SH-SY5Y (cell line): Measurements from ENCODE around the gene ITPR3.

Experiments
- GATA2 ChIP-seq: IDR thresholded peaks from 2 replicates; pipeline ENCODE4 v1.6.1; 2011; ENCODE audit warnings: mild to moderate bottlenecking, low read depth, low read length
- GATA3 ChIP-seq: IDR thresholded peaks from 2 replicates; pipeline ENCODE4 v1.6.1; 2011; ENCODE audit warnings: low read depth, mild to moderate bottlenecking, low read length, moderate library complexity

DNA sequence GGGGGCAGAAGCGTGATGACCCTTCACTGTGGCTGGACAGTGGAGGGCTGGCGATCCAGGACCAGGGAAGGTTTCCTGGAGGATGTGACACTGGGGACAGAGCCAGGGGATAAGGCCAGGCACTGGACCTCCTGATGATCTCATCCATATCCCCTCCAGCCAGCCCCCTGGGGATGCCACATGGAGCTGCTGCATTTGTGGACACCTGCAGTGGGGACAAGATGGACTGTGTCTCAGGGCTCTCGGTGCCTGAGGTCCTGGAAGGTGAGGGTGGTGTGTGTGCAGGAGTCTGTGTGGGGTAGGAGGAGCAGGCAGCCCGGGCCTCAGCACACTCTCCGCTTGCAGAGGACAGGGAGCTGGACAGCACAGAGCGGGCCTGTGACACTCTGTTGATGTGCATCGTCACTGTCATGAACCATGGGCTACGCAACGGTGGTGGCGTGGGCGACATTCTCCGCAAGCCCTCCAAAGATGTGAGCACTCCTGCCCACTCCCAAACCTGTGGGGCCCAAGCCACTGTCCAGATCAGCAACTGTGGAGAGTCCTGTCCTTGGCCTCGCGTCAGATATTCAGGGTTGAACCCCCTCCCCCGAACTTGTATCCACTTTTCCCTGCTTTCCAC is 70.4 kb downstream of the ITPR3 start:
- TF ChIP-seq GATA3 (no peak), GATA2 (no peak)
